RWPE2 (cell line): ENCODE results near the gene CDK5RAP2.

ENCODE experiments used
- ATAC-seq: fragments of 200-7000 bp; cut with Tn5 transposase; 3 replicates; pipeline ENCODE4 v1.9.1; 2021; ENCODE audit warnings: low read depth
- DNase-seq: peaks from one replicate; pipeline ENCODE4 v3.0.0-alpha.2; 2020; ENCODE audit warnings: low spot score
- H3K27ac ChIP-seq: fragments of 450-650 bp; 2 replicates; pipeline ENCODE4 v1.5.1; 2017; ENCODE audit warnings: mild to moderate bottlenecking; ENCODE audit not compliant: poor library complexity, severe bottlenecking
- H3K27me3 ChIP-seq: fragments of 250-450 bp; sonication (Bioruptor Pico); 2 replicates; pipeline ENCODE4 v1.5.1; 2021; ENCODE audit warnings: mild to moderate bottlenecking, moderate library complexity; ENCODE audit not compliant: insufficient read depth, poor library complexity, severe bottlenecking
- H3K36me3 ChIP-seq: fragments of 250-450 bp; sonication (Bioruptor Pico); 2 replicates; pipeline ENCODE4 v1.5.1; 2020; ENCODE audit warnings: low read depth, mild to moderate bottlenecking, moderate library complexity
- H3K4me1 ChIP-seq: fragments of 250-450 bp; sonication (Bioruptor Pico); 2 replicates; pipeline ENCODE4 v1.5.1; 2021; ENCODE audit warnings: mild to moderate bottlenecking, moderate library complexity; ENCODE audit not compliant: insufficient read depth, poor library complexity, severe bottlenecking
- H3K4me3 ChIP-seq: fragments of 250-450 bp; sonication (Bioruptor Pico); 2 replicates; pipeline ENCODE4 v1.5.1; 2021; ENCODE audit warnings: mild to moderate bottlenecking, moderate library complexity; ENCODE audit not compliant: severe bottlenecking
- H3K9me3 ChIP-seq: fragments of 250-450 bp; sonication (Bioruptor Pico); 2 replicates; pipeline ENCODE4 v1.5.1; 2021; ENCODE audit warnings: mild to moderate bottlenecking, moderate library complexity; ENCODE audit not compliant: severe bottlenecking
- CTCF ChIP-seq: fragments of 450-650 bp; IDR thresholded peaks from one replicate; pipeline ENCODE4 v1.5.1; 2017; ENCODE audit warnings: mild to moderate bottlenecking, moderate library complexity; ENCODE audit not compliant: poor library complexity, severe bottlenecking

The CDK5RAP2 gene

GRCh38 chr9:120480707-120481106 is 99.3 kb downstream of the CDK5RAP2 start:
- H3K4me3 ChIP-seq: no peak overlapping the region
- peaks cover 19% of the 10 kb centered on the region for H3K36me3 ChIP-seq
- no peak for DNase-seq
- peak overlapping the region; percentile 29 for H3K27ac ChIP-seq
- no peak for TF ChIP-seq CTCF
- H3K27me3 ChIP-seq: no peaks in the 10 kb centered on the region
- peaks cover 28% of the 10 kb centered on the region for H3K4me1 ChIP-seq
- ATAC-seq: no peak
- no peaks in the 10 kb centered on the region for H3K9me3 ChIP-seq

GRCh38 chr9:120478208-120478607 is 101.8 kb downstream of the CDK5RAP2 start:
- Histone ChIP-seq H3K27ac (peak overlapping the region; percentile 92), H3K4me3 (no peak overlapping the region), H3K4me1 (peaks cover 32% of the 10 kb centered on the region), H3K9me3 (no peaks in the 10 kb centered on the region), H3K36me3 (peaks cover 37% of the 10 kb centered on the region), H3K27me3 (no peaks in the 10 kb centered on the region)
- ATAC-seq: peak; percentile 76
- peak; percentile 60 for DNase-seq
- TF ChIP-seq CTCF: no peak

- Histone ChIP-seq H3K36me3 (peaks cover 38% of the 10 kb centered on the region), H3K4me3 (no peak overlapping the region), H3K9me3 (no peaks in the 10 kb centered on the region), H3K27ac (peak overlapping the region; percentile 92), H3K27me3 (no peaks in the 10 kb centered on the region), H3K4me1 (peaks cover 32% of the 10 kb centered on the region)
- DNase-seq (no peak), ATAC-seq (peak; percentile 77)
- peak; percentile 91 for TF ChIP-seq CTCF
These were observed 102.4 kb downstream of the CDK5RAP2 start for GRCh38 chr9:120477534-120478001.

GRCh38 chr9:120475341-120475740 is 104.6 kb downstream of the CDK5RAP2 start:
- Histone ChIP-seq H3K36me3 (peaks cover 52% of the 10 kb centered on the region), H3K4me1 (peaks cover 25% of the 10 kb centered on the region), H3K27ac (no peak overlapping the region), H3K4me3 (no peak overlapping the region), H3K27me3 (no peaks in the 10 kb centered on the region), H3K9me3 (no peaks in the 10 kb centered on the region)
- no peak for ATAC-seq
- DNase-seq: no peak
- no peak for TF ChIP-seq CTCF

- Histone ChIP-seq H3K4me1 (peaks cover 25% of the 10 kb centered on the region), H3K4me3 (no peak overlapping the region), H3K9me3 (no peaks in the 10 kb centered on the region), H3K36me3 (peaks cover 48% of the 10 kb centered on the region), H3K27me3 (no peaks in the 10 kb centered on the region), H3K27ac (no peak overlapping the region)
- no peak for DNase-seq
- ATAC-seq: no peak
- no peak for TF ChIP-seq CTCF
These were observed 105.2 kb downstream of the CDK5RAP2 start for GRCh38 chr9:120474591-120475243.
